8988T (cell line): ENCODE results near the gene NLRP6.
A peak's percentile ranks its signal among the peaks of the same experiment; 100 is the strongest.
"Not testable (repeated sequence)": the region's sequence is repeated elsewhere in the genome, so short reads cannot be mapped to it uniquely, and the experiment has no call there.

Source experiments
- DNase-seq: peaks from one replicate; pipeline ENCODE4 v3.0.0; 2011

Gene NLRP6

DNA sequence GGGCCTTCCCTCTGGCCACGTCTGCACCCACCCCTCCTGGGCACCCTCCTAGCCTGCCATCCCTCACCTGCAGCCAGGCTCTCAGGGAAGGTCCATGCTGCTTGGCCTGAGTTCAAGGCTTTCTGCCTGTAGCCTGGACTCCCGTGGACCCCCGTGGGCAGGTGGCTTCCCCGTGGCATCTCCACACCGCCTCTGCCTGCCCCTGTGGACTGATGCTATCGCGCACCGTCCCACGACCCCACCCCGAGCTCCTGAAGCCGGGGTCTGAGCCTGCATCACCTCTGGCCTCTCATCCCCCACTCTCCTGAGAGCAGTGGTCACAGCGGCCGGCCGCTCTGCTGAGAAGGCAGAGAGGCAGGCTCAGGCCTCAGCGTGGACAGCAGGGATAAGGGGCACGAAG is 16.6 kb downstream of the NLRP6 start:
- no peak for DNase-seq

DNA sequence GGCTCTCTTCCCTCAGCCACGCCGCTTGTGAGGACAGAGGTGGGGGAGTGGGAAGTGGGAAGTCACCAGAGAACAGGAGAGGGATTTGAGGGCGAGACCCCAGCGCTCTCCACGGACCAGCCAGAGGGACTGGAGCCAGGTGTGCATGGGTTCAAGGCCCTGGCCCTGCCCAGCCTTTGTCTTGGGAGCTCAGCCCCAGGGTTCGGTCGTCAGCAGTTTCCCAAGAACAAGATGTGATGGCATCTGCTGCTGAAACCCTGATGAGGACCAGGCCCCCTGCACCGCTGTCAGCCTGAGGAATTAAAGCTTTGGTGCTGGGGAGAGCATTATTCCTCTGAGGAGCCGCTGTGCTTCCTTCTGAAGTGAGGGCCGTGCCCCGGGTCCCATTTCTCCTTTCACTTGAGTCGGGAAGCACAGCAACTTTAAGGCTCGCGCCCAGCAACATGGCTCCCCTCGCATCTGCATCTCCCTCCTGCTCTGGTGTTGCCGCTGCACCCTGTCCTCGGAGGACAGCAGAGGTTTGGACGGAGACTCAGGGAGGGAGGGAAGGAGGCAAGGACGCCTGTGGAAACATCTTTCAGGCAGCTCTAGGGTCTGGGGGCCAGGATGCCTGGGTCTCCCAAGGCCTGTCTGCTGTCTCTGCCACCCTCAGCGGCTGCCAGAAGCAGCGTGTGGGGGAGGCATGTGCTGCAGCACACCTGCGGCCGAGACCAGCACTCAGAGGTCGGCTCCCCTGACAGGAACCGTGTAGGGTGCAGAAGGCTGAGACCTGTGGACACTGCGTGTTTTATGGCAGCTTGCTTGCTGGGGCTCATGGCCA is 17.4 kb downstream of the NLRP6 start:
- no peak for DNase-seq

DNA sequence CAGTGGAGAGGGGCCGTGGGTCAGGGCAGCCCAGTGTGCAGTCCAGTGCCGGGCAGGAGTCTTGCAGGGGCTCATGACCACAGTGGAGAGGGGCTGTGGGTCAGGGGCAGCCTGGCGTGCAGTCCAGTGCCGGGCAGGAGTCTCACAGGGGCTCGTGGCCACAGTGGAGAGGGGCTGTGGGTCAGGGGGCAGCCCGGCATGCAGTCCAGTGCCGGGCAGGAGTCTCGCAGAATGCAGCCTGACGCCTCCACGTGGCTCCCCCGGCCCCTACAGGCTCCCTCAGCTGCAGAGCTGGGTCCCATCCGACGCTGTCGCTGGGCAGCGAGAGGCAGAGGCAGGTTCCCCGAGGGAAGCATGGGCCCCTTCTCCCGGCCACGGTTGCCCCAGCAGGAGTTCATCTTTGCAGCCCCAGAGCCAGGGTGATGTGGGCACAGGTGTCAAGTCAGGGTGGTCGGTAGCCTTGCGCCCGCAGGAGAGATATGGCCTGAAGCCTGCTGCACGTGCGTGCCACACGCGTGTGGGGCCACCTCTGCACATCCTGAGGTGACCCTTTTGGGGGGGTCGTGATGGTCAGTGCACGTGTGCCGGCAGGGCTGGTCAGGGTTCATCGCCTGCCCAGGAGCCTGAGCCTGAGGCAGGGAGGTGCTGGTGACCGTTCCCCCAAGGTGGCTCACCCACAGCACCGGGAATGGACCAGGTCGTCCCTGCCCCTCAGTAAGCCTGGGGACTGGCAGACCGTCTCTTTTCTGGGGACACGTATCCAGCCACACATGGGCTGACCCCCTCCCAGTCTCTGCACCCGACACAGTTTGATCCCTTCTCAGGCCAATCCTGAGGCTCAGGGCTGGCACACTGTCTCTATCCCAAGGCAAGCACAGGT is 18.2 kb downstream of the NLRP6 start:
- no peak for DNase-seq

DNA sequence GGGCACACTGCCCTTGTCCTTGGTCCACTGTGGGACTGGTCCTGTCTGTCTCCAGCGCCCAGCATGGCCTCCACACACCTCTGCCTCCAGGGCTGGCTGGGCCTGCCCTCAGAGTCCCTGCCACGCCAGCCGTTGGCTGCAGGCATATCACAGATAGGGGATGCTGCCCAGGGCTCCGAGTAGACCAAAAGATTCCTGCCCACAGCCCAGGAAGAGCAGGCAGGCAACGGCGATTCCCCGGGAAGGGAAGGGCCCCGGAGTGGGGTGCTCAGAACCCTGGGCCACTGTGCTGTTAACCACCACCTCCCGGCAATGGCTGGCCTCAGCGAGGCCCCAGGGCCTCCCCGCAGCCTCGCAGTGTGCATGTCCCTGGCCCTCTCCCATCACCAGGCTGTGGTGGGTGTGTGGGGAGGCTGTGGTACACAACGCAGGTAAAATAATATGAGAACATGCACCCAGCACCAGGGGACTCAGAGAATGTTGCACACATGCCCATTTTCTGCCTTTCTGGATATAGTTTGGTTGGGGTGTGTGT is 18.9 kb downstream of the NLRP6 start:
- DNase-seq, result no peak

DNA sequence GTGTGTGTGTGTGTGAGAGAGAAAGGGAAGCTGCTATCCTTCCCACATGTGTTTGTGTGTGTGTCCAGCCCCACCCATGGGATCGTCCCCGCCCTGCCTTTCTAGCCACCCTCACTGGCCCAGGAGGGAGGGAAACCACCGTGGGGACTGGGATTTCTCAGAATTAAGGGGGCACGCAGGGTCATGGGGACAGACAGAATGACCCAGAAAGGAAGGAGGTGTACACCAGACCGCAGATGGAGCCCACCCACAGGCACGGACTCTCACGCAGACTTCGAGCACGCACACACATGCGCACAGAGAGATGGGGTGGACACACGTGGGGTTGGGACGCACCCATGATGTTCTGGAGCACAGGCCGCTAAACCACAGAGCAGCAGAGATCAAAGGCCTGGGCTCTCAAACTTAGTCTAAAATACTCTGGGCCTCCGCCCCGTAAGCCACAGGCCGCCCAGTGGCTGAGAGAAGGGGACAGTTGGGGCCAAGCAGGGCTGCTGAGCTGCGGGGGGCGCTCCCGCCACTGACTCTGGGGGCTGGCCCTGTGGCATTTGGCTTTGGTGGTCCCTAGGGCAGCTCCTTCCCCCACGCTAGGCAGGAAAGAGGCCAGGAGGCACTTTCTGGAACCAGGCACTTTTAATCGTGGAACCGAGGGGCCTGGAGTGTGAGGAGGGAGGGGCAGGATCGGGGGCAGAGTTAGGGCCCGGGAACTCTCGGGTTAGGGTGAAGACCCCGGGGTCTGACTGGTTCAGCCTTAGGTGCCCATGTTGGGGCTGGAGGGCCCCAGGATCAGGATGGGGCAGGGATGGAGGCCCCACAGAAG is 19.6 kb downstream of the NLRP6 start:
- no peak for DNase-seq

DNA sequence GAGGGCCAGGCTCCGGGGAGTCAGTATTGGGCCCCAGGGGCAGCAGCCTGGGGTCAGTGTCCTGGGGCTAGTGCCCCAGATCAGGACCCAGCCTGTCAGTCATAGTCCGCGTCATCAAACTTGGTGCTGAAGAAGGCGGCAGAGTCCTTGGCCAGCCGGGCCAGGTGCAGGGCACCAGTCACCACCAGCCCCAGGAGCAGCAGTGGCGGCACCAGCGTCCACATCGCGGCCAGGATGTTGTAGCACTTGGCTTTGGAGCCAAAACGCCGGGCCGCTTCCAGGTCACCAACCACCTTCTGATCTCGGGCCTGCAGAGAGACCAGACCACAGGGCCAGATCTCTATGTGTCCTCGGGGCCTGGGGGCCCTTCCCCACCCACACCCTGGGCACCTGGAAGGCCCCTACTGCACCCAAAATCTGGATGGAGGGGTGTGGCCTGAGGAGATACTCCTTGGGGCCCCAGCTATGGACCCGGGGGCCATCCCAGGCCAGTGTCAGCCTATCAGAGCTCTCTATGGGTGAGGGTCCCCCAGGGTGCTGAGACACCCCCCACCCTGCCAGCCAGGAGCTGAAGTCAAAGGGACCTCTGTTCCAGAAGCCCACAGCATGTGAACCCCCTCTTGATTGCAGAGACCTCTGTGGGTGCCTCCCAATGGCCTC is 20.3 kb downstream of the NLRP6 start:
- no peak for DNase-seq

DNA sequence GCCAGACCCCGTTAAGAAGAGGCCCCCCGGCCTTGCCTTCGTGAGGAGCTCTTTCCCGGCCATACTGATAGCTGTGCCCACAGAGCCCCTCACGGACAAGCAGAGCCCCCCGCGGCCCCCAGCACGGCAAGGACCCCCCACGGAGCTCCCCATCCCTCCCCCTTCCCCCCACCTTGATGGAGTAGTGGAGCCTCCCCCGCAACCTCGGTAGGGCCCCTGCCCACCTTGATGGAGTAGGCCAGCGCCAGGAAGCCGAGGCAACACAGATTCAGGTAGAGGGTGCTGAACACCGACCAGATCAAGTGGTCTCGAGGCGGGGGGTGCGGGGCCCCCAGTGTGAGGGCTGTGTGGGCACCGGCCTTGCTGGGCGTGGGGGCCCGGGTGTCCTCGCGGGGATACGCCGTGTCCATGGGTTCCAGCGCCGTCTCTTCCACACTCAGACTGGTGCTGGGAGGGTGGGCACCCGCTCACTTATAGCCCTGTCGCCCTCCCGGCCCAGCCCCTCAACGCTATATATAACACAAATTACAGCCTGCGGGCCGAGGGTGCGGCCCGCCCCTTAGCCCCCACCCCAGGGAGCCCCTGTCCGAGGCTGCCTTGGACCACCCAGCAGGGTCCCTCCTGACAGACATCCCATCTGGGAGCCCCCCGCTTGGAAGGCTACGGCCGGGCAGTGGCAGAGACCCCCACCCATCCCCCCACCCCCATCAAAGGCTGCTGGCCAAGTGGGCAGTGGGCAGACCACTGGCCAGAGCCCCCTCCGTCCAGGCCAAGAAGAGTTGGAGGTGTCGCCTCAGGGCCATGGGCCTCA is 21.1 kb downstream of the NLRP6 start, which contains the start of gene IFITM5:
IFITM5 (minus strand) TSS at position 446 of the 811 bp plus-strand sequence; CDS start at position 410, 36 bp downstream.
- no peak for DNase-seq

DNA sequence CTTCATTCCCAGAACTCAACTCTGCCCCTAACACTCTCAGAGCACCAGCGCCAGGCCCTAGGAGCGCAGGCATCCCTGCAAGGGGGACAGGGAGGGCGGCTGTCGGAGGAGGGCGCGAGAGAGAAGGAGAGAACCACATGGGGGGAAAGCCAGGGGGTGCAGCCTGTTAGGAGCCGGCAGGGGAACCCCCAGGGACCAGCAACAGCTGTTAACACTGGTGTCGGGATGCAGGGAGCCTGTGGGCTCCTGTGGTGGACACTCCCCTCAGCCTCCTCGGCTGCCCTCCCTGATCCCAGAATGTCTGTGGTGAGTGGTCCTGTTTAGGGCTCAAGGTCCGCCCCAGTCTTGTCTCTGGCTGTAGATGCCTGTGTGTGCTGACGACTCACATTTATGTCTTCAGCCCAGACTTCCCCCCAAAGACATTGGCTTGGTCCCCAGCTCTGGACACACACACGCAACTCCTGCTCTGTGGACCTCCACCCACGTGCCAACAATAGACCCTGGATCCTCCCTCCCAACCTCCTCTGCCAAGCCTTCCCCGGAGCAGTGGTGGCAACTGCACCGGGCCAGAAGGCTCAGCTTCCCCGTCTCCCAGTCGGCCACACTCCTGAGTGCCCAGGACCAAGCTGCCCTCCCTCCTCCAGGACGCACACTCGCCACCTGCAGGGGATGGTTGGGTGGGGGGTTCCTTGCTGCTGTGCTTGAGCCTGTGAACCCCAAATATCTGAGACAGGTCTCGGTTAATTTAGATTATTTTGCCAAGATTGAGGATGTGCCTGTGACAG is 21.9 kb downstream of the NLRP6 start:
- no peak for DNase-seq

DNA sequence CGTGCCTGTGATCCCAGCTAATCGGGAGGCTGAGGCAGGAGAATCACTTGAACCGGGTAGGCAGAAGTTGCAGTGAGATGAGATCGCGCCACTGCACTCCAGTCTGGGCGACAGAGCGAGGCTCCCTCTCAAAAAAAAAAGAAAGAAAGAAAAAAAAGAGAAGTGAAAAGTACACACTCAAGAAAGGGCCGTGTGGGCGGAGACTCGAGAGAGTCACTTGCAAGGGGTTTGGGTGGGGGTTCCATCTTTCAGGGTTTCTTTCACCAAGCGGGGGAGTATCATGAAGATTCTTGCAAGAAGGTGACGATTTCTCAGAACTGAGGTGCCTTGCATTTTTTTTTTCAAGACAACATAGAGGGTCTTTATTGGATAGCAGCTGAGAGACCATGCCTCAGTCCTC is 25.2 kb downstream of the NLRP6 start:
- DNase-seq, result no peak

DNA sequence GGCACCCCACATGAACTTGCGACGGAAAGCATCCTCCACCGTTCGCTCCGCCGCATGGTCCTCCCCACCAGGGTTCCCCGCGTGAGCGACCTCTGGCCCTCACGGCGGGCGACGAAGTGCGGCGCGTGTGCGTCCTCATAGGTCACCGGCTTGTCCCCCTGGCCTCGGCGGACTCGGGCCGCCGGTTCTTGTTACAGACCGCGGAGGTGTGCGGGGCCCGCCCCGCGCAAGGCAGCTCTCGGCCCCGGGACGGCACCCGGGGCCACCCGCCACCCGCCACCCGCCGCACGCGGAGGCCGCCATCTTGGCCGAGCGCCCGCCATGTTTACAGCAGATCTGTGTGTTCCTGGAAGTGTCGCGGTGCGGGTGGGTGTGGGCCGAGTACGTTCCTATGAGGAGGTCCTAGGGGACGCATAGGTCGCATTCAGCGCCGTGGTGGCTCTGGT is 25.9 kb downstream of the NLRP6 start:
- DNase-seq, result no peak

DNA sequence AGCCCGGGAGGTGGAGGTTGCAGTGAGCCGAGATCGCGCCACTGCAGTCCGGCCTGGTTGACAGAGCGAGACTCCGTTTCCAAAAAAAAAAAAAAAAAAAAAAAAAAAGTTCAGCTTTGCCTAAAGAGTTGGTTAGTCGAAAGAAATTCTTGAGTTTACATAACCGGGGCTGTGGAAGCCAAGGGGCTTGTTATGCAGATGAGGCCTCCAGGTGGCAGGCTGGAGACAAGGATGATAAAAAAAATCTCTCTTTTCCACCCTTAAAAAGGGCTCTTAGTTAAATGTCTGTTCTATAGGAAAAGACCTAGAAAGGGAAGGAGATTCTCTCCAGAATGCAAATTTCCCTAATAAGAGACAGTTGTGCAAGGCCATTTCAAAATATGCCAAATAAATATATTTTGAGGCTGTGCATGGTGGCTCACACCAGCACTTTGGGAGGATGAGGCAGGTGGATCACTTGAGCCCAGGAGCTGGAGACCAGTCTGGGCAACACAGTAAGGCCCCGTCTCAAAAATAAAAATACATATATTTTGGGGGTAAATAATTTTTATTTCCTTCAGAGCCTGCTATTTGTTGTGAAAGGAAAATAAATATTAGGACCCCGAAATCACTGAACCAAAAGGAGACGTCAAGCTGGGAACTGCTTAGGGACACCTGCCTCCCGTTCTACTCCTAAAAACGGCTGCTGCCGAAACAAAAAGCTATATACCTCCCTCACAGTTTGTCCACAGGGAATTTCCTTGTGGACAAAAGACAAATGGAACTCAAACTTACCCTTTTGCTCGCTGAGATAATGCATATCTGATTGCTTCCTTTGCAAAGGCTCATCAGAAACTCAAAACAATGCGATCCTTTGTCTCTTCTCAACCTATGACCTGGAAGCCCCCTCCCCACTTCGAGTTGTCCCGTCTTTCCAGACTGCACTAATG is 27.0 kb downstream of the NLRP6 start:
- DNase-seq, result peak; percentile 97

DNA sequence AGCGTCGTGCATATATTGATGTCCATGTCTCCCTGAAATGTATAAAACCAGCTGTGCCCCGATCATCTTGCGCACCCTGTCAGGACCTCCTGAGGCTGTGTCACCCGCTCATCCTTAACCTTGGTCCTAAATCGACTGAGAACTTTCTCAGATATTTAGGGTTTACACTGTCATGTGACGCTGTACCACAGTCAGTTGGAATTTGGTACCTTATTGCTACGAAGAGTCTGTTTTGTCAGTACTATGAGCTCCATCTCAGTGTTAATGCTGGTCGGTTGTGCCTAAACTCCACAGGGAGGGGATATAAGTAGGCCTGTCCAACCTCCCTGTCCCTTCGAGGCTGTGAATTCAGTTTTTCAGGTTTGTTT is 27.6 kb downstream of the NLRP6 start:
- DNase-seq, result no peak

DNA sequence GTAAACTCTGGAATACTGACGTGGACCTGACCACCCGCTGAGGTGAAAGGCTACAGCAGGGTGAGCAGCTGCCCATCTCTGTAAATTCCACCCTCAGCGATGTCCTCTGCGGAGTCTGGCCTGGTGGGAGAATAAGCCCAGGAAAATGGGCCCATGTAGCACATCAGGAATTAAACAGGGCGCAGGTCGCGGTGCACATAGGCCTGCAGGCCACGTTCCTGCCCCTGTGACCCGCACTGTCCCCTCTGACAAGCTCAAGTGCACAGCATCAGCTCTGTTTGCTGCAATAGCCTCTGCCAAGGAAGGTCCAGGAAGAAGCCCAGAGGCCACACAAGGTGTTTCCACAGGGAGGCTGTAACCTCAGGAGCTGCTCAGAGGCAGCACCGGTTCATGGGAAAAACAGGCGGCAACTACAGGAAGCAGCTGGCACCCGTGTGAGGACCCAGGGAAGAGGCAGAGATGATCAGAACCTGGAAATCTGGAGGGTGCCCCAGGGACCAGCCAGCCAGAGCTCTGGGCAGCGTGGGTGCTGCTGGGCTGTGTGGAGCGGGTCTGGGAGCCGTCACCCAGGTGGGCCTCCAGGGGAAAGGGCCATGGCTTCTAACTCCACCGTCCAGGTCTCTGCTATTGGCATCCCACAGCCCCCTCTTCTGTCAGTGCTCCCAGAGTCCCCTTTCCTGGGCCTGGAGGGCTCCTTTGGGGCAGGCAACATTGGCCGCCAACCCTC is 28.6 kb downstream of the NLRP6 start:
- DNase-seq, result no peak

DNA sequence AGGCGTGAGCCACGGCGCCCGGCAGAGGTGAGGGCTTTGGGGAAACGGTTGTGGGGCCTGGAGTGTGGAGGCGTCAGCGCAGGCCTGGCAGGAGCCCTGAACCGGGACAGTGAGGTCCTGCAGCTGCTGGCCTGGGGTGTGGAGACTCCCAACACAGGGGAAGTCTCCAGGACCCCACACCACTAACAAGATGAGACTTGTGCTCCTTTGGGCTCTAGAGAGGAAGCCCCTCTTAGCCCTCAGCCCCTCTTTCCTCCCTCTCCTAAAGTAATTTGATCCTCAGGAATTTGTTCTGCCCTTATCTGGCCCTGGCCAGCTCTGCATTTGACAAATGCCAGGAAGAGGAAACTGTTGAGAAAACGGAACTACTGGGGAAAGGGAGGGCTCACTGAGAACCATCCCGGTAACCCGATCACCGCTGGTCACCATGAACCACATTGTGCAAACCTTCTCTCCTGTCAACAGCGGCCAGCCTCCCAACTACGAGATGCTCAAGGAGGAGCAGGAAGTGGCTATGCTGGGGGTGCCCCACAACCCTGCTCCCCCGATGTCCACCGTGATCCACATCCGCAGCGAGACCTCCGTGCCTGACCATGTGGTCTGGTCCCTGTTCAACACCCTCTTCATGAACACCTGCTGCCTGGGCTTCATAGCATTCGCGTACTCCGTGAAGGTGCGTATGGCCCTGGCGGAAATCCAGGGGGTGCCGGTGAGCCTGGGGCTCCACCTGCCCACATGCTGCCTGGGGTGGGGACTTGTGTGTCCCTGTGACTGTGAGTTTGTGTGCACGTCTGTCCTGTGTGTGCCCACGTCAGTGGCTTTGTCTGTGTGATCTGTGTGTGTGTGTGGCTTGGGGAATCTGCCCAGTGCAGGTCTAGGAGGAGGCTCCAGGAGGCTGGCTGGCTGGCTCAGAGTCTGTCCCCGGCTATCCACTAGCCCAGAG is 29.8 kb downstream of the NLRP6 start, which contains the start of gene IFITM2:
IFITM2 (plus strand) TSS at position 51 of the 943 bp plus-strand sequence; CDS start at position 428, 377 bp downstream.
- not testable (repeated sequence) for DNase-seq

DNA sequence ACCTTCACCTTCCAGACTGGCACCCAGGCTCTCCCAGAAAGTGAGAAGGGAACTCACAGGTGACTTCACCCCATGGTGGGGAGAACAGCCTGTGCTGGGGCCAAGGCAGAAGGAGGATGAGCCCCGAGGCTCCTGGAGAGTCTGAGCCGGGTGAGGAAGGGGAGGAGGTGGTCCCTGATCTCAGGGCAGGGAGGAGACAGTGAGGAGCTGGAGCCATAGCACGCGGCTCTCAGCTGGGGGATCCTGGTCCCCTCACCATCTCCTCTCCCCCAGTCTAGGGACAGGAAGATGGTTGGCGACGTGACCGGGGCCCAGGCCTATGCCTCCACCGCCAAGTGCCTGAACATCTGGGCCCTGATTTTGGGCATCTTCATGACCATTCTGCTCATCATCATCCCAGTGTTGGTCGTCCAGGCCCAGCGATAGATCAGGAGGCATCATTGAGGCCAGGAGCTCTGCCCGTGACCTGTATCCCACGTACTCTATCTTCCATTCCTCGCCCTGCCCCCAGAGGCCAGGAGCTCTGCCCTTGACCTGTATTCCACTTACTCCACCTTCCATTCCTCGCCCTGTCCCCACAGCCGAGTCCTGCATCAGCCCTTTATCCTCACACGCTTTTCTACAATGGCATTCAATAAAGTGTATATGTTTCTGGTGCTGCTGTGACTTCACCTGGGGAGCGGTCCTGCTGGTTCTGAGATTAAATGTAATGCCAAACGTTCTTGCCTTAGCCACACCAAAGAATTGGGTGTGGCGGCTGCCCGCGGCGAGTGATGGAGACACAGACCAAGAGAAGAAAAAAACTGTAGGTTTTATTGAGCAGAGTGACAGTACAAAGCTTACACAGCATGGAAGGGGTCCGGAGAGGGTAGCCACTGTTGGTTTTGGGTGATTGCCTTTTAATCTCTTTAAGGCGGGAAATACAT is 30.8 kb downstream of the NLRP6 start:
- DNase-seq, result not testable (repeated sequence)

DNA sequence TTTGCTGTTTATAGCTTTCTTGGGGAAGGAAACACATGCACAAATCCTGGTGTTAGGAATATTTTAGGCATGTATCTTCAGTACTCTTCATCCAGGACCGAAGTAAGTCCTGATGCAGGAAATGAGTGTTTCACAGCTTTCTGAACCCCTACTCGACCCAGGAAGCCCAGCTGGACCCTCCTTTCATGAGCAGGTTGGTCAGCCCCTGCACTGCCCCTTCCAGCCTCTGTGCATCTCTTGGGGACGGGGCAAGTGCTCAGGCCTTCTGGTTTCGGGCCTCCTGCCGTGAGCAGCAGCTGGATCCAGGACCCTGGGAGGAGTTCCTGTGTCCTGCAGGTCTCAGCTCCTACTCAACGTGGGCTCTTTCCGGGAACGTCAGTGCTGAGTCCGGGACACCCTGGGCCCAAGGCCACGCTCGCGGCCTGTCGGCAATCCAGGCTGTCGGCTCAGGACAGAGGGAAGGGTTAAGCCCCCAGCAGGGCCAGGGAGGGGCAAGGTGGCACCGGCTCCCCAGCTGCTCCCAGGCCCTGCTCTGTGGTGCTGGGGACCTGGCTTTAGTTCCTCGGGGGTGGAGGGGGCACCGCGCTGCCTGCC is 31.9 kb downstream of the NLRP6 start:
- DNase-seq, result peak; percentile 44
